Measurements from ENCODE around the gene LYZL1. TPM values are rescaled to one million over a fixed set of nuclear protein-coding genes. Genes with fewer than 3 reads are reported as not detected.

LYZL1 gene
- total RNA-seq, 1 experiment from 2014 or later = not detected

DNA sequence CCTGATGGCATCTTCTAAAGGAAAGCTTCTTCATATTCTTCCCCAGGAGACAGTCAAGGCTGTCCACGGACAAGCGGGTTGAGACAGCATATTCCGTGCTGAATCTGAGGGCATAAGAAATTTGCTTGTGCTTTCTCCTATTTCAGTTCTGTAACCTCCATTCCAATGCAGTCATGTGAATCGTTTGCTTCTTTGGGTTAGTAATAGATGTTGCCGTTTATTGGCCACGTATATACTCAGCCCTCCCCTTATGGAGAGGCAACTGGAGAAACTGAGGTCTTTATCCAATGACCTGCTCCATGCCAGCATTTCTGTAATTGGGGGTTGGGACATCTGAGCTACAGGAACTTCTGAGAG lies 38.9 kb downstream of the LYZL1 start:
- no peak for TF ChIP-seq CTCF (IDR thresholded peaks at IDR 0.05; ENCODE audit: unreplicated experiment)
- no peaks in the 10 kb centered on the region for H3K36me3 Mint-ChIP-seq (ENCODE audit: insufficient read depth, unreplicated experiment)
- ChIA-PET POLR2A (no interaction called here), CTCF (no interaction called here)
- peaks cover 65% of the 10 kb centered on the region for H3K27me3 Mint-ChIP-seq (ENCODE audit: insufficient read depth, unreplicated experiment)
- H3K27ac Mint-ChIP-seq (ENCODE audit: low read depth, unreplicated experiment) = no peak overlapping the region
- no peak for DNase-seq (ENCODE audit: unreplicated experiment)
- no peaks in the 10 kb centered on the region for H3K4me1 Mint-ChIP-seq (ENCODE audit: insufficient read depth, unreplicated experiment)
- no peak overlapping the region for H3K4me3 Mint-ChIP-seq (ENCODE audit: unreplicated experiment)
- intact Hi-C loops (cut with micrococcal nuclease) = no loop called here
- no peaks in the 10 kb centered on the region for H3K9me3 Mint-ChIP-seq (ENCODE audit: unreplicated experiment)
- no TSS peak for BruUV-seq (replicated peaks)

DNA sequence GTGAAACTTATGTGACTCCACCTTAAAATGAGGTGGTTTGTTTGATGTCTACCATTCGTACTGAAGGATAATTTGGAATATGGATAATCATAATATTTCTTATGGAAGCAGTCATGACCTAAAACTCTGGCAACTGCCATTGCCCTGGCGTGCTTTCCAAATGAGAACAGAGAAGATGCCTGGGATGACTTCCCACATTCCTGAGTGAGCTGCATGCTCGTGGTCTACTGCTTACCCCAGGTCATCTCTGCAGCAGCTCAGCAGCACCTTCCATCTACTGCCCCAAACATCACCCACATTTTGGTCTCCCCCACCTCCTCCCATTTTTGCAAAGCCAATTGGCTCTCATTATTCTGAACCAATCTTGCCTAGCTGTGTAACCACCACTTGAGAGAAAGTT lies 40.1 kb downstream of the LYZL1 start:
- H3K27ac Mint-ChIP-seq (ENCODE audit: low read depth, unreplicated experiment) = no peak overlapping the region
- CTCF ChIA-PET = interaction anchor here (0.6 to 0.8 kb wide), 2 partner anchors 8 to 119 kb away, joined by 3 to 4 read pairs; no protein-coding TSS in a partner anchor
- no peak for TF ChIP-seq CTCF (IDR thresholded peaks at IDR 0.05; ENCODE audit: unreplicated experiment)
- intact Hi-C loops (cut with micrococcal nuclease) = no loop called here
- no peaks in the 10 kb centered on the region for H3K36me3 Mint-ChIP-seq (ENCODE audit: insufficient read depth, unreplicated experiment)
- no peaks in the 10 kb centered on the region for H3K9me3 Mint-ChIP-seq (ENCODE audit: unreplicated experiment)
- no peak overlapping the region for H3K4me3 Mint-ChIP-seq (ENCODE audit: unreplicated experiment)
- DNase-seq (ENCODE audit: unreplicated experiment) = no peak
- POLR2A ChIA-PET = no interaction called here
- no peaks in the 10 kb centered on the region for H3K4me1 Mint-ChIP-seq (ENCODE audit: insufficient read depth, unreplicated experiment)
- BruUV-seq (replicated peaks) = no TSS peak
- H3K27me3 Mint-ChIP-seq (ENCODE audit: insufficient read depth, unreplicated experiment) = peaks cover 55% of the 10 kb centered on the region

DNA sequence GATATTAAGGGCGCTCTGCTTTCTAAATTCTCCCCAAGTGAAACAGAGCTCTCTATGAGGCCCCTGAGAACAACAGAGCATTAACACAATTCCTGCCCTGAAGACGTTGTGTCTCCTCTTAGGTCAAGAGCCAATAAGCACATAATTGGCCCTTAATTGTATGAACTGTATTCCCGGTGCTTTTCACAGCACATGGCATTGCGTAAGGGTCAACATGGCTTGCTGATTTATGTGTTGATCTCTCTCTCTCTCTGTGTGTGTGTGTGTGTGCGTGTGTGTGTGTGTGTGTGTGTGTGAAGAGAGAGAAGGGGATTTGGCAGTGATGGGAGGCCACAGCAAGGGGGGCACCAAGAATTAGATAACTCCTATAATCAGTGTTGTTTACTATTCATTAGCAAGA lies 40.5 kb downstream of the LYZL1 start:
- Mint-ChIP-seq H3K9me3 (ENCODE audit: unreplicated experiment) (no peaks in the 10 kb centered on the region), H3K4me1 (ENCODE audit: insufficient read depth, unreplicated experiment) (no peaks in the 10 kb centered on the region), H3K27me3 (ENCODE audit: insufficient read depth, unreplicated experiment) (peaks cover 55% of the 10 kb centered on the region), H3K36me3 (ENCODE audit: insufficient read depth, unreplicated experiment) (no peaks in the 10 kb centered on the region), H3K27ac (ENCODE audit: low read depth, unreplicated experiment) (no peak overlapping the region), H3K4me3 (ENCODE audit: unreplicated experiment) (no peak overlapping the region)
- intact Hi-C loops (cut with micrococcal nuclease) = no loop called here
- DNase-seq (ENCODE audit: unreplicated experiment) = no peak
- no peak for TF ChIP-seq CTCF (IDR thresholded peaks at IDR 0.05; ENCODE audit: unreplicated experiment)
- CTCF ChIA-PET = interaction anchor here (0.6 kb wide), 1 partner anchor 9 kb away, joined by 3 read pairs; no protein-coding TSS in a partner anchor
- no TSS peak for BruUV-seq (replicated peaks)
- POLR2A ChIA-PET = no interaction called here

DNA sequence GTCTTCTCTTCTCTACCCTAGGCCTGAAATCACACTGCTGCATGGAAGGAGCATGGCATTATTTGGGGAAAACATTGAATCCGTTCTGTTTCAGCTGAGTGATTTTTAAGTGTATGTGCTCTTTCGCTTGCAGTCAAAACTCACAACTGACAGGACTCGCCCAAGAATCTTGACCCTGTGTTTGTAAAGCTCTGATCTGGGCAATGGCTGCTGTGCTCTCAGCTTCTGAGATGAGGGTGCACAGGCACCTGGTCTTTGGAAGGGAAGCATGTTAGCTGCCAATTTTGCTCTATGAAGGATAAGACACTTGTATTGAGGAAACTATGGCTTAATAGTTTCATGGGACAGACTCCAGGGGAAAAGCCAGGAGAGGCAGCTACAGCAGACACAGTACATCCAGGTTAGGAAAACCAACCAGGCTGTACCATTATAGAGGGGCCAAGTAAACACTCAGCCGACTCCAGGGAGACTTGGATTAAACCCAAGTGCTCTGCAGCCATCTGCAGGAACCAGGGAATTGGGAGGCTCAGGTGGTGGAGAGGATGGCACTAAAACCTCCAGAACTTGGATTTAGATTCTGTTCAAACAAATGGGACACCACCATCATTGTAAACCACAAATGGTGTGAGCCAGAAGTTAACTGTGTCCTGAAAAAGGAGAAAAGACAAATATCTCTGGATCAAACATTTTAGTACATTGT lies 43.3 kb downstream of the LYZL1 start:
- H3K4me3 Mint-ChIP-seq (ENCODE audit: unreplicated experiment) = no peak overlapping the region
- H3K27me3 Mint-ChIP-seq (ENCODE audit: insufficient read depth, unreplicated experiment) = peaks cover 36% of the 10 kb centered on the region
- BruUV-seq (replicated peaks) = no TSS peak
- POLR2A ChIA-PET = no interaction called here
- CTCF ChIA-PET = no interaction called here
- H3K36me3 Mint-ChIP-seq (ENCODE audit: insufficient read depth, unreplicated experiment) = no peaks in the 10 kb centered on the region
- intact Hi-C loops (cut with micrococcal nuclease) = no loop called here
- TF ChIP-seq CTCF (IDR thresholded peaks at IDR 0.05; ENCODE audit: unreplicated experiment) = no peak
- H3K4me1 Mint-ChIP-seq (ENCODE audit: insufficient read depth, unreplicated experiment) = no peaks in the 10 kb centered on the region
- H3K9me3 Mint-ChIP-seq (ENCODE audit: unreplicated experiment) = peaks cover 9% of the 10 kb centered on the region
- no peak for DNase-seq (ENCODE audit: unreplicated experiment)
- H3K27ac Mint-ChIP-seq (ENCODE audit: low read depth, unreplicated experiment) = no peak overlapping the region

All from MCF 10A (cell line).